ENCODE results near the gene DDB1. TPM values are rescaled to one million over a fixed set of nuclear protein-coding genes. Genes with fewer than 3 reads are reported as not detected.
"Not testable (repeated sequence)": the region's sequence is repeated elsewhere in the genome, so short reads cannot be mapped to it uniquely, and the experiment has no call there.

The DDB1 gene
- total RNA-seq, 1 donor from 2014 or later = 234 TPM

DNA sequence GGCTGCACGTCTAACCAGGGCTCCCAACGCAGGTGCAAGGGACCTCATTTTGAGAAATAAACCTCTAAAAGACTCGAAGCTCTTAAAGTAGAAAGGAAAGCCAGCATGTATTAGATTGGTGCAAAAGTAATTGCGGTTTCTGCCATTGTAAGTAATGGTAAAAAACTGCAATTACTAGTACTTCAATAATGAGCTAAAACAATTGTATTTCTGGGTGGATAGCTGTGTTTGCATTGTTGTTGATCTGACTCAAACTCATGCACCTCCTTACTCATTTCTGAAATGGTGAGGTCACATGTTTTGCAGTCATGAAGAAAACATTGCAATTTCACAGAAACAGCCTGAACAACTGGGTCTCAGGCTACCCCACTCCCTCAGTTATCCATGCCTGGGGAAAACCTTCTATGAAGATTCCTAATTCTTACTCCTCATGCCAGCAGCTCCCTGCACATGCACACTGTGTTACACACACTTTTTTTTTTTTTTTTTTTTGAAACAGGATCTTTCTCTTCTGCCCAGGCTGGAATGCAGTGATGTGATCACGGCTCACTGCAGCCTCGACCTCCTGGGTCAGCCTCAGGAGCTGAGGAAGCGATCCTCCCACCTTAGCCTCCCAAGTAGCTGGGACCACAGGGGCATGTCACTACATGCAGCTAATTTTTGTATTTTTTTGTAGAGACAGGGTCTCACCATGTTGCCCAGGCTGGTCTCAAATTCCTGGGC lies 62.4 kb downstream of the DDB1 start:
- peak in 1 of 2 donors; percentile 48 for DNase-seq (ENCODE audit: low read depth in 2 of 2)

DNA sequence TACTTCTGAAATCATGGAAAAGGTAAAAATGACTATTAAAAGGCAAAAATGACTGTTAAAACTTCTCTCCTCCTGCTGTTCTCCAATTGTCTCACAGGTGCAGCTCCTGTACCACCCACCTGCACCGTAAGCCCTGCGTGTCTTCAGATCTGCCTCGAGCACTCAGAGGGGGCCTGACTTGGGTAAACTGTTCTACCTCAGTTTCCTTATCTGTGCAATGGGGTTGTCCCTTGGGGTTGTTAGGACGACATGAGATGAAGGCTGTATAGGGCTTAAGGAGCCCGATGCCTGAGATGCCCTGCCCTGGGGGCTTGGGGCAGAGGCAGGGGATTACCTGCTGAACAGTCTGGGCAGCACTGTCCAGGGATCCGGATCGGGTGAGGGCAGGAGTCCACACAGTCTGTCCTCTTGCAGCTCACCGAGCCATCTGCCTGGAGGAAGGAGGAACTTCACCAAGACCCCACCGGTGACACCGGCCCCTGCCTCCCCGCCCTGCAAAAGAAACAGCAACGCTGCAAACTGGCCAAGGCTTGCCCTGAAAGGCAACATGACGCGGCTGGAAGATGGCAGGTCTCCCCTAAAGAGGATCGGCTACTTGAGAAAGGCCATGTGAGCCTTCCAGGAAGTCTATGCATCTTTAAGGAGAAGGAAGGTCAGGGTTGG lies 64.2 kb downstream of the DDB1 start:
- no peak for DNase-seq (ENCODE audit: low read depth in 2 of 2)

DNA sequence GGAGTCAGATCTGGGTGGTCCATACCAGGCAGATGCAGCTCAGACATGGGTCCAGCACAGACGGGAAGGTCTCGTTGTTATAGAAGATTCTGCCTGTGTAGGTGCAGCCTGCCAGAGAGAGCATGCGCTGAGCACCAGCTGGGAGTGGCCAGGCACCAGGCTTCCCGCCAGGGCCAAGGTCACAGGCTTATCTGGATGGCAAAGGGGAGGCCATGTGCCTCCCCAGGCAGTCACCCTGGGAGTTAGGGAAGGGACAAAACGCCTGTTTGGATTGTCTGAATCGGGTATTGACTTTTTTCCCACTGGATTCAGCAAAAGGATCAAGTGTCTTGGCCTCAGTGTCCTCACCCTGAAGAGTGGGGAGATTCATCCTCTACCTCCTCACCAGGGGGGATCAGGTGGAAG lies 65.5 kb downstream of the DDB1 start:
- no peak for DNase-seq (ENCODE audit: low read depth in 2 of 2)

DNA sequence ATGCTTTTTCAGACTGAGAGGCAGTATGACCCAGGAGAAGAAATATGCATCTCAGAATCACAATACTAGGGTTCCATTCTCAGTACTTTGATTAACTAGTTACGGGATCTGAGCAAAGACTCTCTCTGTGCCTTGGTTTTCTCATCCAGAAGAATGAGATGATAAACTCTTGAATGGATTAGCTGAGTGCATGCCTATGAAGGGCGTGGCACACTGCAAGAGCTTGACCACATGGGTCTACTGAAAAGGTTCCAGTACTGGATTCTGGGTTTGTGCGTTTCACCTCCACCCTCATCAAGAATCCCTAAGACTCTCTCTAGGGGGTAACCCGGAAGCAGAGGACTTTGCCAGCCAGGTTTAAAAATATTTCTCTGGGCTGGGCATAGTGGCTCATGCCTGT lies 66.3 kb downstream of the DDB1 start:
- DNase-seq (ENCODE audit: low read depth in 2 of 2) = no peak

DNA sequence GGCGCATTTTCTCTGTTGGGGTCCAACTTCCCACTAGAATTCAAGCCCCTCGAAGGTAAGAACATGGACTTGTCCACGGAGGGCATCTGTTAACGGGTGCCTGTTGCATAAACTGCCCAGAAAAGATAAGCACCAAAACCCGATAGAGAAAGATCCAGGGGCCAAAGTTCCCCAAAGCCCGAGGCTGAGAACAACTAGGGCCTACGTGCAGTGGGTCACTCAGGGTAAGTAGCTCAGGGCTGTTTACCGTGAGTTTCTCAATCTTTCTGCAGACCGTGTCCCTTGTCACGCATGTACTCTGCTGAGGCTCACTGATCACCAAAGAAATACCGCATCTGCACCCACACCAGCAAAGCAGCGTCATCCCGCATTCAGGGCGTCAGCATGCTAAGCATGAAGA lies 67.5 kb downstream of the DDB1 start:
- no peak for DNase-seq (ENCODE audit: low read depth in 2 of 2)

DNA sequence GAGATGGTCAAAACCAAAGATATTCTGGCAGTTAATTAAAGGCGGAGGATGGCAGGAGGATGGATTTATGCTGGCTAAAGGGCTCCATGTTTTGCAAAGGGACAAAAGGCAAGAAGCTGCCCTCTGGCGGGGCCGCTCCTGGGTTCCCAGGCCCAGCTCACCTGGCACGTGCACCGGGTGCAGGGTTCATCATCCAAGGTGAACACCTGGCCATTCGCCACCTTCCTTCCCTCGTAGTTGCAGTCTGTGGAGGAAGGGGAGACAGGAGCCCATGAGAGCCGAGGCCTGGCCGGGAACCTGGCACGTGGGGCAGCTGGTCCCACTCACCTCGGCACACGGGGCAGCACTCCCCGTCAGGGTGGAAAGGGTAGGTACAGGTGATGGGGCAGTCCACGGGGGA lies 68.1 kb downstream of the DDB1 start:
- DNase-seq (ENCODE audit: low read depth in 2 of 2) = no peak

DNA sequence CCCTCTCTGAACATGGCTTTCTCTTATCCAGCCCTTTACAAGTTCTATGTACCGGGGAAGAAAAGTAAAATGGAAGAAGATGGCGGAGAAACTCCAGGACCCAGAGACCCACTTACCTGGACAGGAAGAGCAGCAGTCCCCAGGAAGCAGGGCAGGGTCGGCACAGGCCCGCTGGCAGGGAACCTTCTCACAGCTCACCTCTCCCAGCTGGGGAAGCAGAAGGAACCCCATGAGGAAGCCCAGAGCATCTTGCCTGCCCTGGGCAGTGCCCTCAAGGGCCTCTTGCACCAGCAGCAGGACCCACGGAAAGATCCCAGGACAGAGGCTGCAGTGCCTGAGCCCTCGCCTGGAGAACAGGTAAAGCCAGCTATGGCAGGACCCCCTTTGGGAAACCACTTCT lies 68.5 kb downstream of the DDB1 start:
- no peak for DNase-seq (ENCODE audit: low read depth in 2 of 2)

DNA sequence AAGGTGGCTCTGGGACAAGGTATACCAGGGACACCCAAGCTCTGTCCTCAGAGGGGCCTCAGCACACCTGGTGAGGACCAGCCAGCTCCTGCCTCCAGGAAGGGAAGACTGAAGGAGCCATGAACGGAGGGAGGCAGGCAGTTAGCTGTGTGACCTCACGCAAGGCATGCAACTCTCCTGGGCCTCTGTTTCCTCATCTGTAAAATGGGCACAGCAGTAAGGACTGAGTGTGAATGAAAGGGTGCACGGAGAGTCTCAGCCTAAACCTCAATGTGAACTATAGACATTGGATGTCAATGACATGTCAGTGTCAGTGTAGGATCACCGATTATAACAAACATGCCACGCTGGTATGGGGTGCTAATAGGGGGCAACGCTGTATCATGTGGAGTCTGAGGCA lies 73.5 kb downstream of the DDB1 start:
- no peak for DNase-seq (ENCODE audit: low read depth in 2 of 2)

DNA sequence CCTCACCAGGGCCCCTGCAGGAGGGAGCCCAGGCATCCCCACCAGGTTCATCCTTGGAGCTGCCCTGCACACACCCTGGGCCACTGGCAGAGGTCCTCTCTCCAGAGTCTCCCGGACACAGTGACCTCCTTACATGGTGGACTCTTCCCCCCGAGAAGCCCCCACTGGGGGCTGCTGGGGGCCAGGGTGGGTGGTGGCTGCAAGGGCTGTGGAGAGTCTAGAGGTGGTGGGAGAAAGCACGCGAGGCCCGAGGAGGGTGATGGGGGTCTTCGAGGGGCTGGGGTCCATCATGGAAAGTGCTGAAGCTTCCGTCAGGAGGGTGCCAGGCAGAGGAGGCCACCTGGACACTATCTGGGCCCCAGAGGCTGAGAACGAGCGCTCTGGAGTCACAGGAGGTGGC lies 74.4 kb downstream of the DDB1 start:
- no peak for DNase-seq (ENCODE audit: low read depth in 2 of 2)

DNA sequence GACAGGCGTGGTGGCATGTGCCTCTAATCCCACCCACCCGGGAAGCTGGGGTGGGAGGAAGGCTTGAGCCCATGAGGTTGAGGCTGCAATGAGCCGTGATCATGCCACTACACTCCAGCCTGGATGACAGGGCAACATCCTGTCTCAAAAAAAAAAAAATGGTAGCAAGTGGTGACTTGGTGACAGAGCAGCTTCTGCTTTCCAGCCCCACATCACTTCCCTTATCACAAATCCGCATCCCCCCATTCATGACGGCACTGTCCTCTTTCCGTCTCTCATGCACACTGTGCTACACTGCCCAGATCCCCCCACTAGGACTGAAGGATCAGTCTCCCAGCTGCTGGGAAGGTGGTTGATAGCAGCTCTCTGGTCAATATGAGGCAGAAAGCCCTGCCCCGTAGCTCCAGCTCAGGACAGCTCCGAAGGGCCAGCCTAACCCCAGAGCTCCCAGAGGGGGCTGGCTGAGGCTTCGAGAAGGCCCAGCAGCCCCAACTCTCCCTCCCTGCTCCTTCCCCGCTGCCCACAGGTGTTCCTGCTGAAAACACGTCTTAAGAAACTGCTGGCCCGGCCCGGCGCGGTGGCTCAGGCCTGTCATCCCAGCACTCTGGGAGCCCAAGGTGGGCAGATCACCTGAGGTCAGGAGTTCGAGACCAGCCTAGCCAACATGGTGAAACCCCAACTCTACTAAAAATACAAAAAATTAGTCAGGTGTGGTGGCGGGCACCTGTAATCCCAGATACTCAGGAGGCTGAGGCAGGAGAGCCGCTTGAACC lies 76.0 kb downstream of the DDB1 start:
- DNase-seq (ENCODE audit: low read depth in 2 of 2) = no peak

DNA sequence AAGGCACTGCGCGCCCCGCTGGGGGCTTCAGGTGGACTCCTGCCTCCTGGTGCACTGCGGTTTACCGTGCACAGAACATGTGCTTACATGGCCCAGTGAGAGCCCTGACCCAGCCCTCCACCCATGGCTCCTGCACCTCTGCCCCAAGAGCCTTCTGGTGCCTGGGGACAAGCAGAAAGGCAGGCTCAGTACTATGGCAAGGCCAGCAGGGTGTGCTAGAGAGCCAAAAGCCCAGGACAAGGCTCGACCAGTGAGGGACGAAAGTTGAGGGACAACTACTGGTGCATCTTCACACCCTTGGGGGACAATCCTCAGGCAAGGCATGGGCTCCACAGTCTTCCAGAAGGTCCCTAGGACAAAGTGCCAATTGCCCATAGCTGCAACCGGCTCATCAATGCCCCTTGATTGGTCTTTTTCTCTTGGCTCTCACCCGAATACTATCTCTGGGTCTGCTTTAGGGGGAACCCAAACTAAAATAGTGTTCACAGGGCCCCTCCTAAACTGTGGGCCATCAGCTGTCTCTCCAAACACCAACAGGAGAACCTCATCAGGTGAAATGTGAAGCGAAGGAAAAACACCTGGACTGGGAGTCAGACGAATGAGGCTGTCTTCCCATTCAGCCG lies 78.4 kb downstream of the DDB1 start:
- peak; percentile 69 to 76 for DNase-seq (ENCODE audit: low read depth in 2 of 2)

DNA sequence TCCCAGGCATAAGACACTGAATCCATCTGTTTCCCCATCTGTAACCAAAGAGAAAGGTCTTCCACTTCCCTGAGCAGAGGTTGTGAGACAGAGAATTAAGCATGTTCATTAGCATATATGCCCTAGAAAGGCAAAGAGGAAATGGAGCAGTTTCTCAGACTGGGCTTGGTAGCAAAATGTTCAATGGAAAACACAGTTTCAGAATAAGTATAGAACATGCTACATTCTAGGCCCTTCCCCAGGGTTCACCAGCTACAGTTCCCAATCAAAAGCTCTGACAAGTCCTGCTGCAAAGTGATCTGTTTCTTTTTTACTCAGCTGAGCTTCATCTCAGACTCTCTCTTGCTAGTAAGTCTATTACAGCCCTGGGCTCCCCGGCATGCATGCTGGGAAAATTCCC lies 80.6 kb downstream of the DDB1 start:
- not testable (repeated sequence) for DNase-seq (ENCODE audit: low read depth in 2 of 2)

DNA sequence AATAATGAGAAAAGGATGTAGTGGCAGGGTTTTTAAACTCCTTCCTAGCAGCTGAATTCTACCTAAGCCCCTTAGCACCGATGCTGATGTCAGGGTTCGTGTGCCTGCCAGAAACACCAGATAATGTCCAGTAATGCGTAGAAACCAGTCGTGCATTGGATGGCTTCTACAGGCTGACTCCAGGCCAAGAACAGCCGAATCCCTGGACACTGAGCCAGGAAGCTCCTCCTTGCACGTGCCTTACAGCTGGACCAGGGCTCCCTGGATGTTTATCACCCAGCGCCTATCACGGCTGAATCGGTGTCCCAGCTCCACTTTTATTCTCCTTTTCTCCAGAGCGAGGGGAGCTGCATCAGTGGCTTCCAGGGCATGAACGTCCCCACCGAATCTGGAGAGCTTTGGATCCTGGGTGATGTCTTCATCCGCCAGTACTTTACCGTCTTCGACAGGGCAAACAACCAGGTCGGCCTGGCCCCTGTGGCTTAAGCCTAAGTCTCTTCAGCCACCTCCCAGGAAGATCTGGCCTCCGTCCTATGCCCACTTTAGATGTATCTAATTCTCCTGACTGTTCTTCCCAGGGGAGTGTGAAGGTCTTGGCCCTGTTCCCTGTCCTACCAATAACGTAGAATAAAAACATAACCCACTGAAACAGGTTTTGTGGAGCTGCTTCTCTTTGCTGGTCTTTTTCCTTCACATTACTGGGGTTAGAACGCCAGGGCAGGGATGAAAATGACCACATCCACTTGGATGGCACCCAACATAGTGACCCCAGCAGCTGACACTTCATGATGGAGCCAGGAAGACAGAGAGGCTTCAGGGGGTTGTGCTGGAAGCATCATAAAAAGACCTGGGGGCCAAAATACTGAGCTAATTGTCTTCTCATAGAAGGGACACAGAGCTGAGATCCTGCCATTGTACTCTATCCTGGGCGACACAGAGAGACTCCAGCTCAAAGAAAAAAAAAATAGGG lies 81.8 kb downstream of the DDB1 start:
- not testable (repeated sequence) for DNase-seq (ENCODE audit: low read depth in 2 of 2)

Other genes with a start within 250 kb of the DDB1 start
- not detected in 2 replicates for gene CD5, start 230.6 kb downstream of the DDB1 start, total RNA-seq
- gene VPS37C, start 171.7 kb downstream of the DDB1 start, total RNA-seq = 4.4 and 6.2 TPM in 2 replicates
- not detected in 2 replicates for gene PGA3, start 129.6 kb downstream of the DDB1 start, total RNA-seq
- not detected in 2 replicates for gene PGA4, start 110.8 kb downstream of the DDB1 start, total RNA-seq
- gene PGA5, start 91.9 kb downstream of the DDB1 start, total RNA-seq = not detected in 2 replicates
- 0.60 and 2.2 TPM in 2 replicates for gene VWCE, start 37.8 kb downstream of the DDB1 start, total RNA-seq
- 10.0 and 14.5 TPM in 2 replicates for gene TKFC, start 123 bp upstream of the DDB1 start, total RNA-seq
- 38.1 and 76.4 TPM in 2 replicates for gene CYB561A3, start 28.8 kb upstream of the DDB1 start, total RNA-seq
- 8.5 and 16.5 TPM in 2 replicates for gene TMEM138, start 29.3 kb upstream of the DDB1 start, total RNA-seq
- 7.6 and 11.9 TPM in 2 replicates for gene TMEM216, start 59.5 kb upstream of the DDB1 start, total RNA-seq
- gene CPSF7, start 96.9 kb upstream of the DDB1 start, total RNA-seq = 8.7 and 10.3 TPM in 2 replicates
- gene SDHAF2, start 97.0 kb upstream of the DDB1 start, total RNA-seq = 38.1 and 68.8 TPM in 2 replicates
- not detected in 2 replicates for gene LRRC10B, start 175.6 kb upstream of the DDB1 start, total RNA-seq
- 0.20 and 0.22 TPM in 2 replicates for gene SYT7, start 248.0 kb upstream of the DDB1 start, total RNA-seq

All from lung microvascular endothelial cell (primary cell).